Right lobe of liver (tissue), 6 donors: ENCODE measurements around the gene GGCT. TPM values are rescaled to one million over a fixed set of nuclear protein-coding genes. Genes with fewer than 3 reads are reported as not detected.

Experiments used
- ATAC-seq, 4 donors: fragments of 200-7000 bp; cut with Tn5 transposase; one replicate each; pipeline ENCODE4 v1.9.1; 2020; ENCODE audit warnings: mild to moderate bottlenecking in 4 of 4, moderate library complexity in 4 of 4
- DNase-seq, 3 donors: peaks; one replicate each; pipeline ENCODE4 v3.0.0-alpha.2; 2020
- H3K27ac ChIP-seq, 3 donors: fragments of 200-600 bp; one replicate each; pipeline ENCODE4 v1.8.0; 2022
- H3K27me3 ChIP-seq, 2 donors: fragments of 200-600 bp; one replicate each; pipeline ENCODE4 v1.8.0; 2022
- H3K36me3 ChIP-seq, 4 donors: fragments of 200-600 bp; sonication (generic) in 1 of 4; one replicate each; pipeline versions ENCODE4 v1.5.1 to v1.8.0; 2017 to 2022; ENCODE audit warnings: control low read depth in 1 of 4
- H3K4me1 ChIP-seq, 4 donors: fragments of 200-600 bp; sonication (generic) in 1 of 4; one replicate each; pipeline versions ENCODE4 v1.5.1 to v1.8.0; 2017 to 2022; ENCODE audit warnings: control low read depth in 1 of 4
- H3K4me3 ChIP-seq, 3 donors: fragments of 200-600 bp; one replicate each; pipeline ENCODE4 v1.8.0; 2022
- H3K9me3 ChIP-seq, 4 donors: fragments of 200-600 bp; sonication (generic) in 1 of 4; one replicate each; pipeline versions ENCODE4 v1.5.1 to v1.8.0; 2017 to 2022; ENCODE audit warnings: control low read depth in 1 of 4
- POLR2A ChIP-seq: fragments of 450-650 bp; IDR thresholded peaks from one replicate; pipeline ENCODE4 v1.6.1; 2017; ENCODE audit warnings: antibody characterized with exemption, mild to moderate bottlenecking
- WGBS: methylation state at CpG from one replicate; pipeline ENCODE4 v1.1.6; 2018; ENCODE audit warnings: low coverage, low lambda C conversion rate; ENCODE audit not compliant: insufficient coverage; ENCODE audit errors: missing lambda C conversion rate; 5-methylcytosine and 5-hydroxymethylcytosine counted together
- intact Hi-C, 2 donors: fragments of 100-400 bp; cut with DNase I; formaldehyde crosslinking; loops; one replicate each; pipeline versions ENCODE4 v1.11.2 to v1.14.1; 2022
- total RNA-seq, 6 experiments: library from RNA; depleted of rRNA in 2 of 6; stranded (reverse); fragments of >200 nt in 2 of 6; fragmentation: NEBNext Ultra II Directional in 3 of 6; extraction: Animal tissue kit (Norgen Biotek cat#: 25700) in 3 of 6; gene quantifications; one replicate each; pipeline versions ENCODE4 v1.1.0 to v1.2.4, GENCODE V29; 2016 to 2023
- TF ChIP-seq, protein P1 (sequence below), 4 donors: fragments of 200-600 bp in 3 of 4; fragments of 450-650 bp in 1 of 4; IDR thresholded peaks; one replicate each; pipeline versions ENCODE4 v1.5.1 to v1.8.0; 2016 to 2022; ENCODE audit warnings: antibody characterized with exemption in 4 of 4, mild to moderate bottlenecking in 2 of 4
- donor health status: DM: no; HTN: yes; CAD: no.
- donor health status: DM: no; HTN: no; CAD: no.
- donor health status: DM: no; HTN: no; CAD: no.
- donor health status: DM: no; HTN: yes; CAD: no.
- donor health status: DM: no; HTN: yes; CAD: no.

GGCT gene
- total RNA-seq, 6 experiments from 2014 or later: 13.2 to 23.8 (median 16.8) TPM

GRCh38 chr7:30465046-30465810 is 39.4 kb downstream of the GGCT start:
- ATAC-seq: no peak
- TF ChIP-seq, protein P1, sequence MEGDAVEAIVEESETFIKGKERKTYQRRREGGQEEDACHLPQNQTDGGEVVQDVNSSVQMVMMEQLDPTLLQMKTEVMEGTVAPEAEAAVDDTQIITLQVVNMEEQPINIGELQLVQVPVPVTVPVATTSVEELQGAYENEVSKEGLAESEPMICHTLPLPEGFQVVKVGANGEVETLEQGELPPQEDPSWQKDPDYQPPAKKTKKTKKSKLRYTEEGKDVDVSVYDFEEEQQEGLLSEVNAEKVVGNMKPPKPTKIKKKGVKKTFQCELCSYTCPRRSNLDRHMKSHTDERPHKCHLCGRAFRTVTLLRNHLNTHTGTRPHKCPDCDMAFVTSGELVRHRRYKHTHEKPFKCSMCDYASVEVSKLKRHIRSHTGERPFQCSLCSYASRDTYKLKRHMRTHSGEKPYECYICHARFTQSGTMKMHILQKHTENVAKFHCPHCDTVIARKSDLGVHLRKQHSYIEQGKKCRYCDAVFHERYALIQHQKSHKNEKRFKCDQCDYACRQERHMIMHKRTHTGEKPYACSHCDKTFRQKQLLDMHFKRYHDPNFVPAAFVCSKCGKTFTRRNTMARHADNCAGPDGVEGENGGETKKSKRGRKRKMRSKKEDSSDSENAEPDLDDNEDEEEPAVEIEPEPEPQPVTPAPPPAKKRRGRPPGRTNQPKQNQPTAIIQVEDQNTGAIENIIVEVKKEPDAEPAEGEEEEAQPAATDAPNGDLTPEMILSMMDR (IDR thresholded peaks at IDR 0.05): no peak
- TF ChIP-seq POLR2A: no peak
- Histone ChIP-seq H3K36me3 (no peaks in the 10 kb centered on the region), H3K27me3 (no peaks in the 10 kb centered on the region), H3K4me3 (no peak overlapping the region), H3K27ac (no peak overlapping the region), H3K9me3 (no peaks in the 10 kb centered on the region), H3K4me1 (peaks cover 0 to 7% (median 0%) of the 10 kb centered on the region in 4 donors)
- intact Hi-C loops: no loop called here
- no peak for DNase-seq
- WGBS: 59% methylated on average over 4 of the region's 5 CpGs

DNA sequence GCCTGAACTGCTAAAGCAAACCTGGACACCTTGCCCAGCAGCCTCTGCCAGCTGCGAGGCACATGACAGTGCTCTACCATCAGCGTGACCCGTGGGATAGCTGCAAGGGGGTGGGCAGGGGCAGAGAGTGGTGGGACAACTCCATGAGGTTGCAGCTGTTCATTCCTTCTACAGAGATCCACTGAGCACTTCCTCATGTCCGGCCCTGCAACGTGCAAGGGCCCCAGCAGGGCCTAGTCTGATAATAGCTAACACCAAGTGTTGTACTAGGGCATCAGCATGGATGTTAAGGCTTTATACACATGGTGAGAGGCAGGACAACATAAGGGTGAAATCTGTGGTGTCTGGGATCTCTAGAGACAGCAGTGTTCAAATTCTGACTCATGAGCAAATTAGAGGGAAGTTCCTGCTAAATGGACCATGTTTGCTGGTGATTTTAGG is 40.4 kb downstream of the GGCT start:
- H3K27ac ChIP-seq: no peak overlapping the region
- DNase-seq (no peak), ATAC-seq (peak in 3 of 4 donors; percentile 29 to 33 (median 32))
- no peaks in the 10 kb centered on the region for H3K27me3 ChIP-seq
- H3K4me3 ChIP-seq: no peak overlapping the region
- no peaks in the 10 kb centered on the region for H3K36me3 ChIP-seq
- no peak for TF ChIP-seq POLR2A
- TF ChIP-seq, protein P1 (IDR thresholded peaks at IDR 0.05): no peak
- intact Hi-C loops: no loop called here
- peaks cover 0 to 14% (median 0%) of the 10 kb centered on the region in 4 donors for H3K4me1 ChIP-seq
- no peaks in the 10 kb centered on the region for H3K9me3 ChIP-seq
- 14% methylated on average over 1 of the region's 5 CpGs for WGBS

- TF ChIP-seq, protein P1 (IDR thresholded peaks at IDR 0.05): no peak
- TF ChIP-seq POLR2A: no peak
- WGBS: 68% methylated on average over 6 of the region's 6 CpGs
- DNase-seq (no peak), ATAC-seq (peak in 1 of 4 donors; percentile 13)
- H3K27ac ChIP-seq: no peak overlapping the region
- no peaks in the 10 kb centered on the region for H3K9me3 ChIP-seq
- no peak overlapping the region for H3K4me3 ChIP-seq
- H3K4me1 ChIP-seq: peaks cover 0 to 14% (median 0%) of the 10 kb centered on the region in 4 donors
- H3K27me3 ChIP-seq: no peaks in the 10 kb centered on the region
- intact Hi-C loops: no loop called here
- H3K36me3 ChIP-seq: no peaks in the 10 kb centered on the region
These were observed 41.1 kb downstream of the GGCT start for GRCh38 chr7:30463405-30464145.

DNA sequence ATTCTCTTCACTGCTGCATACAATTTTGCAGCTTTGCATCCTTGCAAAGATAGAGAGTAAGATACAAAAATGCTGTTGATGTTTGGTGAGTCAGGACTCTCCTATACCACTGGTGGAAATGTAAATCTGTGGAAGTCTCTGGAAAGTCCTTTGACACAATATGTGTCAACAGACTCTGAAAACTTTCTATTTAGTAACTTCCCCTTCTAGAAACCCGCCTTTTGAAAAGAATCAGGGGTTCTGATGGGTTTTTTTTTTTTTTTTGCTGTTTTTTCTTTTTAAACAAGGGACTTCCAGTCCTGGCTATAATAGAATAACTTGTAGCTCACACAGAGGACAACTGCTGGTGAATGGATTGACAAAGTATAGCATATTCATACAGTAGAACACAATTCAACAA is 42.5 kb downstream of the GGCT start:
- H3K27ac ChIP-seq: no peak overlapping the region

More for the DNA sequence above, 42.5 kb downstream of the GGCT start:
- intact Hi-C loops: no loop called here
- Histone ChIP-seq H3K27me3 (no peaks in the 10 kb centered on the region), H3K4me1 (peaks cover 0 to 14% (median 0%) of the 10 kb centered on the region in 4 donors), H3K36me3 (no peaks in the 10 kb centered on the region), H3K9me3 (no peaks in the 10 kb centered on the region), H3K4me3 (no peak overlapping the region)
- DNase-seq (no peak), ATAC-seq (peak in 1 of 4 donors; percentile 35)
- 80% methylated on average over 1 of the region's 1 CpG for WGBS
- TF ChIP-seq POLR2A: no peak
- TF ChIP-seq, protein P1 (IDR thresholded peaks at IDR 0.05): no peak
